Caco-2 (cell line): ENCODE measurements around the gene ZSCAN2. TPM values are rescaled to one million over a fixed set of nuclear protein-coding genes. Genes with fewer than 3 reads are reported as not detected.

ENCODE experiments used
- BruUV-seq: library from RNA; stranded (reverse); fragments of 400-500 nt; replicated peaks from 2 replicates; lab custom pipeline; 2021; lab: Mats Ljungman, UMichigan
- CTCF ChIA-PET: fragments of 300-600 bp; sonication (Branson Sonifier 250); formaldehyde crosslinking; loops from one replicate; lab custom pipeline; 2022; ENCODE audit warnings: antibody characterized with exemption; lab: Charles Lee
- POLR2A ChIA-PET: fragments of 300-600 bp; sonication (Branson Sonifier 250); formaldehyde crosslinking; loops from one replicate; lab custom pipeline; 2022; ENCODE audit warnings: antibody characterized with exemption; lab: Charles Lee
- DNase-seq, 2 experiments: peaks; one replicate each; pipeline versions ENCODE4 v3.0.0 to v3.0.0-alpha.2; 2020 to 2022
- H3K27me3 ChIP-seq: replicated peaks from 2 replicates; pipeline ENCODE4 v1.6.0; 2011; ENCODE audit warnings: low read length; ENCODE audit not compliant: control insufficient read depth, insufficient read depth
- H3K36me3 ChIP-seq: 2 replicates; pipeline ENCODE4 v1.5.1; 2011; ENCODE audit warnings: low read length; ENCODE audit not compliant: control insufficient read depth, insufficient read depth
- H3K4me1 ChIP-seq: fragments of 250-450 bp; sonication (Bioruptor Pico); 2 replicates; pipeline ENCODE4 v1.5.1; 2020; ENCODE audit warnings: mild to moderate bottlenecking
- H3K4me3 ChIP-seq: 2 replicates; pipeline ENCODE4 v1.5.1; 2011; ENCODE audit warnings: low read depth, mild to moderate bottlenecking, control low read depth, low read length
- H3K9me3 ChIP-seq: fragments of 250-450 bp; sonication (Bioruptor Pico); 2 replicates; pipeline ENCODE4 v1.5.1; 2020; ENCODE audit warnings: mild to moderate bottlenecking, moderate library complexity
- H3K27ac Mint-ChIP-seq: one replicate; pipeline ENCODE4 v1.8.0; 2022; ENCODE audit warnings: mixed read lengths; ENCODE audit not compliant: unreplicated experiment
- H3K27me3 Mint-ChIP-seq: one replicate; pipeline ENCODE4 v1.8.0; 2022; ENCODE audit warnings: mixed read lengths; ENCODE audit not compliant: insufficient read depth, unreplicated experiment
- H3K36me3 Mint-ChIP-seq: one replicate; pipeline ENCODE4 v1.8.0; 2022; ENCODE audit warnings: mild to moderate bottlenecking, mixed read lengths; ENCODE audit not compliant: insufficient read depth, unreplicated experiment
- H3K4me1 Mint-ChIP-seq: one replicate; pipeline ENCODE4 v1.8.0; 2022; ENCODE audit warnings: low read depth, mixed read lengths; ENCODE audit not compliant: unreplicated experiment
- H3K4me3 Mint-ChIP-seq: one replicate; pipeline ENCODE4 v1.8.0; 2022; ENCODE audit warnings: mild to moderate bottlenecking, moderate library complexity, mixed read lengths; ENCODE audit not compliant: unreplicated experiment
- H3K9me3 Mint-ChIP-seq: one replicate; pipeline ENCODE4 v1.8.0; 2022; ENCODE audit warnings: mixed read lengths; ENCODE audit not compliant: unreplicated experiment
- CTCF ChIP-seq, 2 experiments: fragments of 200-600 bp in 1 of 2; IDR thresholded peaks; 1 replicate in 1 of 2; 2 replicates in 1 of 2; pipeline versions ENCODE4 v1.5.1 to v1.8.0; 2011 to 2022; ENCODE audit warnings: antibody characterized with exemption in 1 of 2, control low read depth in 1 of 2, inconsistent platforms in 1 of 2, low read depth in 1 of 2, low read length in 1 of 2, mild to moderate bottlenecking in 1 of 2, moderate library complexity in 1 of 2; ENCODE audit not compliant: insufficient read depth in 1 of 2, severe bottlenecking in 1 of 2, unreplicated experiment in 1 of 2
- intact Hi-C: fragments of 100-400 bp; cut with micrococcal nuclease; formaldehyde crosslinking; loops from one replicate; pipeline ENCODE4 v1.10.0; 2022; ENCODE audit not compliant: unreplicated experiment
- total RNA-seq: library from RNA; stranded (reverse); gene quantifications from 2 replicates; pipeline ENCODE4 v1.2.3, GENCODE V29; 2022

Gene ZSCAN2
- total RNA-seq, 1 experiment from 2014 or later: 12.9 TPM

- TF ChIP-seq CTCF (IDR thresholded peaks at IDR 0.05; ENCODE audit: insufficient read depth in 1 of 2, low read depth in 1 of 2, low read length in 1 of 2, severe bottlenecking in 1 of 2, unreplicated experiment in 1 of 2): peak; percentile 80 to 94
- peak within 1 kb of the TSS; percentile 35 for H3K27ac Mint-ChIP-seq
- no peaks in the 10 kb centered on the region for H3K27me3 Mint-ChIP-seq
- H3K4me1 Mint-ChIP-seq: peaks cover 6% of the 10 kb centered on the region
- peaks cover 10% of the 10 kb centered on the region; the same call in 1 of the 2 replicates for H3K4me1 ChIP-seq
- H3K36me3 ChIP-seq: no peaks in the 10 kb centered on the region
- H3K4me3 Mint-ChIP-seq: peak within 1 kb of the TSS; percentile 77
- no TSS peak for BruUV-seq
- ChIA-PET POLR2A (interaction anchor here (0.6 to 1.1 kb wide), 3 partner anchors 77 to 268 kb away, joined by 3 to 4 read pairs (median 3); no protein-coding TSS in a partner anchor), CTCF (interaction anchor here (0.6 to 3.3 kb wide), 6 partner anchors 28 to 1068 kb away, joined by 3 to 18 read pairs (median 6); partner anchors contain the start of gene ZSCAN2)
- peak within 1 kb of the TSS; percentile 60 for H3K4me3 ChIP-seq
- H3K9me3 Mint-ChIP-seq: no peaks in the 10 kb centered on the region
- peak; percentile 89 to 92 for DNase-seq
- H3K36me3 Mint-ChIP-seq: peaks cover 38% of the 10 kb centered on the region
- no peaks in the 10 kb centered on the region for H3K27me3 ChIP-seq
- intact Hi-C loops: loop anchor here (2.0 to 10.0 kb wide), 2 partner anchors 57 to 93 kb away; partner anchors contain the start of gene SEC11A
- H3K9me3 ChIP-seq: no peaks in the 10 kb centered on the region
These were observed 57.4 kb downstream of the ZSCAN2 start, which contains the start of gene NMB for GRCh38 chr15:84658080-84658787. NMB (minus strand) TSS chr15:84658199; CDS start chr15:84658152, 47 bp downstream.

- DNase-seq: no peak
- POLR2A ChIA-PET: interaction anchor here (1.1 kb wide), 1 partner anchor 76 kb away, joined by 3 read pairs; no protein-coding TSS in a partner anchor
- Mint-ChIP-seq H3K4me1 (peaks cover 6% of the 10 kb centered on the region), H3K9me3 (no peaks in the 10 kb centered on the region), H3K27me3 (no peaks in the 10 kb centered on the region), H3K4me3 (peak overlapping the region; percentile 77), H3K36me3 (peaks cover 40% of the 10 kb centered on the region), H3K27ac (peak overlapping the region; percentile 35)
- intact Hi-C loops: loop anchor here (2.0 to 10.0 kb wide), 2 partner anchors 56 to 92 kb away; partner anchors contain the start of gene SEC11A
- BruUV-seq: no TSS peak
- CTCF ChIA-PET: interaction anchor here (0.6 to 3.3 kb wide), 6 partner anchors 28 to 269 kb away, joined by 3 to 18 read pairs (median 6); partner anchors contain the start of gene ZSCAN2
- Histone ChIP-seq H3K36me3 (no peaks in the 10 kb centered on the region), H3K4me1 (peaks cover 6% of the 10 kb centered on the region; the same call in 1 of the 2 replicates), H3K4me3 (peak overlapping the region; percentile 60), H3K27me3 (no peaks in the 10 kb centered on the region), H3K9me3 (no peaks in the 10 kb centered on the region)
- no peak for TF ChIP-seq CTCF (IDR thresholded peaks at IDR 0.05; ENCODE audit: insufficient read depth in 1 of 2, low read depth in 1 of 2, low read length in 1 of 2, severe bottlenecking in 1 of 2, unreplicated experiment in 1 of 2)
These were observed 58.1 kb downstream of the ZSCAN2 start for GRCh38 chr15:84658788-84659411.
